ENCODE measurements around the gene RXFP2.

Gene RXFP2

GRCh38 chr13:31739226-31739625 is at the start of gene RXFP2:
RXFP2 (plus strand) TSS chr13:31739526; CDS start chr13:31739613, 87 bp downstream.
- no peak for TF ChIP-seq CTCF (IDR thresholded peaks at IDR 0.05; ENCODE audit: borderline replicate concordance, insufficient read depth, low read depth, low read length)
- no peak within 1 kb of the TSS for H3K4me3 ChIP-seq (ENCODE audit: low read depth, low read length)

- TF ChIP-seq CTCF (IDR thresholded peaks at IDR 0.05; ENCODE audit: borderline replicate concordance, insufficient read depth, low read depth, low read length), result no peak
- no peak overlapping the region for H3K4me3 ChIP-seq (ENCODE audit: low read depth, low read length)
Measured at GRCh38 chr13:31697290-31697689, 42.0 kb upstream of the RXFP2 start.

- no peak for TF ChIP-seq CTCF (IDR thresholded peaks at IDR 0.05; ENCODE audit: borderline replicate concordance, insufficient read depth, low read depth, low read length)
- no peak overlapping the region for H3K4me3 ChIP-seq (ENCODE audit: low read depth, low read length)
Measured at GRCh38 chr13:31699650-31700049, 39.7 kb upstream of the RXFP2 start.

- H3K4me3 ChIP-seq (ENCODE audit: low read depth, low read length), result no peak overlapping the region
- no peak for TF ChIP-seq CTCF (IDR thresholded peaks at IDR 0.05; ENCODE audit: borderline replicate concordance, insufficient read depth, low read depth, low read length)
Measured at GRCh38 chr13:31703780-31704179, 35.5 kb upstream of the RXFP2 start.

- no peak for TF ChIP-seq CTCF (IDR thresholded peaks at IDR 0.05; ENCODE audit: borderline replicate concordance, insufficient read depth, low read depth, low read length)
- no peak overlapping the region for H3K4me3 ChIP-seq (ENCODE audit: low read depth, low read length)
Measured at GRCh38 chr13:31706105-31706504, 33.2 kb upstream of the RXFP2 start.

- H3K4me3 ChIP-seq (ENCODE audit: low read depth, low read length), result no peak overlapping the region
- no peak for TF ChIP-seq CTCF (IDR thresholded peaks at IDR 0.05; ENCODE audit: borderline replicate concordance, insufficient read depth, low read depth, low read length)
Measured at GRCh38 chr13:31717583-31717982, 21.7 kb upstream of the RXFP2 start.

GRCh38 chr13:31719214-31719613 is 20.1 kb upstream of the RXFP2 start:
- TF ChIP-seq CTCF (IDR thresholded peaks at IDR 0.05; ENCODE audit: borderline replicate concordance, insufficient read depth, low read depth, low read length), result no peak
- no peak overlapping the region for H3K4me3 ChIP-seq (ENCODE audit: low read depth, low read length)
